Medulla oblongata (tissue), 1 donor: Measurements from ENCODE around the gene WDR26.
"Not testable (repeated sequence)": the region's sequence is repeated elsewhere in the genome, so short reads cannot be mapped to it uniquely, and the experiment has no call there.

Experiments used
- DNase-seq: peaks from one replicate; pipeline ENCODE4 v3.0.0-alpha.2; 2015; ENCODE audit errors: extremely low spot score

Gene WDR26

GRCh38 chr1:224352436-224353085 lies 82.0 kb downstream of the WDR26 start:
- DNase-seq: not testable (repeated sequence)

GRCh38 chr1:224349716-224350115 lies 84.9 kb downstream of the WDR26 start:
- DNase-seq: not testable (repeated sequence)

GRCh38 chr1:224348137-224348536 lies 86.5 kb downstream of the WDR26 start:
- no peak for DNase-seq

GRCh38 chr1:224343679-224344078 lies 90.9 kb downstream of the WDR26 start:
- no peak for DNase-seq

- DNase-seq: not testable (repeated sequence)
Measured at GRCh38 chr1:224340453-224341384, 93.9 kb downstream of the WDR26 start.

GRCh38 chr1:224339442-224340033 lies 95.1 kb downstream of the WDR26 start:
- no peak for DNase-seq

- no peak for DNase-seq
Measured at GRCh38 chr1:224338150-224338838, 96.3 kb downstream of the WDR26 start.
